ENCODE measurements around the gene TLR8.

GRCh38 chrX:12932244-12932643 lies 25.8 kb downstream of the TLR8 start:
- no peak for TF ChIP-seq POLR2AphosphoS5 (IDR thresholded peaks at IDR 0.05; ENCODE audit: low read depth, low read length)
- TF ChIP-seq, protein P1, sequence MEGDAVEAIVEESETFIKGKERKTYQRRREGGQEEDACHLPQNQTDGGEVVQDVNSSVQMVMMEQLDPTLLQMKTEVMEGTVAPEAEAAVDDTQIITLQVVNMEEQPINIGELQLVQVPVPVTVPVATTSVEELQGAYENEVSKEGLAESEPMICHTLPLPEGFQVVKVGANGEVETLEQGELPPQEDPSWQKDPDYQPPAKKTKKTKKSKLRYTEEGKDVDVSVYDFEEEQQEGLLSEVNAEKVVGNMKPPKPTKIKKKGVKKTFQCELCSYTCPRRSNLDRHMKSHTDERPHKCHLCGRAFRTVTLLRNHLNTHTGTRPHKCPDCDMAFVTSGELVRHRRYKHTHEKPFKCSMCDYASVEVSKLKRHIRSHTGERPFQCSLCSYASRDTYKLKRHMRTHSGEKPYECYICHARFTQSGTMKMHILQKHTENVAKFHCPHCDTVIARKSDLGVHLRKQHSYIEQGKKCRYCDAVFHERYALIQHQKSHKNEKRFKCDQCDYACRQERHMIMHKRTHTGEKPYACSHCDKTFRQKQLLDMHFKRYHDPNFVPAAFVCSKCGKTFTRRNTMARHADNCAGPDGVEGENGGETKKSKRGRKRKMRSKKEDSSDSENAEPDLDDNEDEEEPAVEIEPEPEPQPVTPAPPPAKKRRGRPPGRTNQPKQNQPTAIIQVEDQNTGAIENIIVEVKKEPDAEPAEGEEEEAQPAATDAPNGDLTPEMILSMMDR (IDR thresholded peaks at IDR 0.05): no peak

All from Panc1 (cell line).